Measurements from ENCODE around the gene MARVELD1. TPM values are rescaled to one million over a fixed set of nuclear protein-coding genes. Genes with fewer than 3 reads are reported as not detected.

The MARVELD1 gene
- total and polyA plus RNA-seq, 2 of the 8 experiments (the other 6 are each of a cell fraction or from before 2014, with no cell fraction given) = 28.1 to 37.3 TPM

- Histone ChIP-seq H3K4me2 (ENCODE audit: insufficient read depth in 1 of 2, low read depth in 2 of 2, low read length in 2 of 2) (no peak overlapping the region), H3K79me2 (ENCODE audit: control insufficient read depth in 1 of 2, insufficient read depth in 2 of 2, low read length in 2 of 2) (no peaks in the 10 kb centered on the region), H3K23me2 (ENCODE audit: low read depth, low read length) (no peaks in the 10 kb centered on the region), H4K8ac (ENCODE audit: extremely low read depth, insufficient read depth, low read length) (no peak overlapping the region), H2BK5ac (ENCODE audit: low read depth, low read length) (peak overlapping the region; percentile 73; the same call in 1 of the 2 replicates), H4K5ac (ENCODE audit: insufficient read length, low read depth, low read length) (no peak overlapping the region), H3K4me1 (replicated peaks in 1 of 4; ENCODE audit: control insufficient read depth in 3 of 4, insufficient read depth in 4 of 4, low read length in 3 of 4) (peaks cover 0 to 14% (median 7%) of the 10 kb centered on the region in 4 experiments; a peak in 6 of 7 replicates), H2AK5ac (ENCODE audit: low read depth, low read length) (no peak overlapping the region), H2BK12ac (ENCODE audit: low read depth, low read length) (no peak overlapping the region), H2BK120ac (replicated peaks; ENCODE audit: low read depth, low read length) (no peak overlapping the region), H3K4me3 (ENCODE audit: extremely low read depth in 1 of 4, insufficient read depth in 2 of 4, low read depth in 3 of 4, low read length in 4 of 4) (no peak overlapping the region), H3K56ac (replicated peaks; ENCODE audit: insufficient read length, low read depth, low read length) (no peak overlapping the region), H2AFZ (ENCODE audit: low read length) (no peak overlapping the region), H3K9me3 (ENCODE audit: insufficient read depth in 2 of 2, low read depth in 1 of 2, low read length in 1 of 2) (no peaks in the 10 kb centered on the region), H4K20me1 (replicated peaks in 1 of 2; ENCODE audit: control insufficient read depth in 1 of 2, insufficient read depth in 2 of 2, low read length in 2 of 2) (peaks cover 0 to 1% of the 10 kb centered on the region in 2 experiments), H4K91ac (replicated peaks; ENCODE audit: insufficient read length, low read length) (no peak overlapping the region), H3K9ac (replicated peaks in 1 of 4; ENCODE audit: extremely low read depth in 1 of 4, low read depth in 3 of 4, low read length in 3 of 4) (no peak overlapping the region), H3K23ac (ENCODE audit: insufficient read length) (no peak overlapping the region), H3K36me3 (ENCODE audit: control insufficient read depth in 2 of 4, insufficient read depth in 4 of 4, low read length in 3 of 4) (peaks cover 0 to 8% (median 3%) of the 10 kb centered on the region in 4 experiments; a peak in 3 of 8 replicates), H3K27me3 (replicated peaks in 1 of 4; ENCODE audit: control insufficient read depth in 3 of 4, extremely low read depth in 1 of 4, insufficient read depth in 3 of 4, low read length in 3 of 4) (no peaks in the 10 kb centered on the region), H3K14ac (ENCODE audit: insufficient read length) (no peak overlapping the region), H3K18ac (ENCODE audit: extremely low read depth, low read length) (peak overlapping the region; percentile 32; the same call in 1 of the 2 replicates), H2BK15ac (ENCODE audit: low read length) (no peak overlapping the region), H3K27ac (ENCODE audit: low read depth, low read length) (no peak overlapping the region), H3K79me1 (ENCODE audit: low read depth, low read length) (no peaks in the 10 kb centered on the region), H3K4ac (replicated peaks; ENCODE audit: insufficient read length, low read depth, low read length) (no peak overlapping the region), H2BK20ac (ENCODE audit: low read length) (peak overlapping the region; percentile 48)
- 0 out of 2 replicates have a peak, but pooled peaks have one; percentile 25 for TF ChIP-seq POLR2AphosphoS5 (IDR thresholded peaks at IDR 0.05; ENCODE audit: low read depth, low read length)
- no peak for TF ChIP-seq PHF8 (conservative IDR thresholded peaks at IDR 0.05; ENCODE audit: low read depth, low read length)
- no peak for FAIRE-seq
- ChIA-PET POLR2A (ENCODE audit: partially characterized antibody) (interaction anchor here (0.6 to 4.9 kb wide), 7 partner anchors 9 to 1631 kb away, joined by 3 to 30 read pairs (median 4); partner anchors contain the start of genes SFRP5 and ZFYVE27), CTCF (ENCODE audit: partially characterized antibody) (interaction anchor here (0.8 to 8.5 kb wide), 16 partner anchors 10 to 142 kb away, joined by 3 to 77 read pairs (median 6); partner anchors contain the start of genes SFRP5 and ZFYVE27)
- 93% methylated on average over 10 of the region's 10 CpGs; no CpG with 5 or more reads in 1 of the 2 experiments for WGBS, 2 experiments (ENCODE audit: extremely low coverage in 1 of 2, insufficient coverage in 1 of 2, insufficient read length in 1 of 2, insufficient replicate concordance in 2 of 2, low coverage in 1 of 2, low lambda C conversion rate in 2 of 2, missing lambda C conversion rate in 1 of 2)
- no peak for DNase-seq (ENCODE audit: low read depth in 1 of 2, low spot score in 2 of 2)
Observed at GRCh38 chr10:97762056-97762455, 48.5 kb downstream of the MARVELD1 start.
